Myocyte (in vitro differentiated cells): ENCODE results near the gene NAT8L. TPM values are rescaled to one million over a fixed set of nuclear protein-coding genes. Genes with fewer than 3 reads are reported as not detected.
"Not testable (repeated sequence)": the region's sequence is repeated elsewhere in the genome, so short reads cannot be mapped to it uniquely, and the experiment has no call there.

ENCODE experiments used
- DNase-seq: peaks from one replicate; pipeline ENCODE4 v3.0.0-alpha.2; 2012; ENCODE audit warnings: low read depth
- polyA plus RNA-seq: library from polyadenylated mRNA; unstranded; fragments of >200 nt; gene quantifications from one replicate; pipeline ENCODE4 v1.2.1, GENCODE V29; 2012; ENCODE audit warnings: missing spikeins
- total RNA-seq: library from RNA; depleted of rRNA; stranded (reverse); fragments of >200 nt; gene quantifications from 2 replicates; pipeline ENCODE4 v1.2.3, GENCODE V29; 2014

Gene NAT8L
- total RNA-seq = 8.2 and 8.9 TPM in 2 replicates
- 12.3 TPM for polyA plus RNA-seq

GRCh38 chr4:2059046-2059725 is at the start of gene NAT8L:
NAT8L (plus strand) TSS chr4:2059327; CDS start chr4:2059512, 185 bp downstream.
- peak; percentile 65 for DNase-seq

GRCh38 chr4:2009651-2010233 is 49.4 kb upstream of the NAT8L start:
- peak; percentile 74 for DNase-seq

GRCh38 chr4:2011583-2011982 is 47.5 kb upstream of the NAT8L start:
- DNase-seq = no peak

GRCh38 chr4:2015008-2015407 is 44.1 kb upstream of the NAT8L start:
- no peak for DNase-seq

- not testable (repeated sequence) for DNase-seq
These were observed 37.6 kb upstream of the NAT8L start for GRCh38 chr4:2021358-2022018.

GRCh38 chr4:2024683-2025082 is 34.4 kb upstream of the NAT8L start:
- DNase-seq = no peak

GRCh38 chr4:2025817-2026216 is 33.3 kb upstream of the NAT8L start:
- no peak for DNase-seq

- DNase-seq = not testable (repeated sequence)
These were observed 32.0 kb upstream of the NAT8L start for GRCh38 chr4:2027120-2027519.

- DNase-seq = not testable (repeated sequence)
These were observed 28.0 kb upstream of the NAT8L start for GRCh38 chr4:2031161-2031560.

- no peak for DNase-seq
These were observed 22.8 kb upstream of the NAT8L start for GRCh38 chr4:2036327-2036726.

- DNase-seq = no peak
These were observed 22.3 kb upstream of the NAT8L start for GRCh38 chr4:2036866-2037265.

- no peak for DNase-seq
These were observed 18.5 kb upstream of the NAT8L start for GRCh38 chr4:2040391-2041238.

GRCh38 chr4:2041239-2042130 is 17.6 kb upstream of the NAT8L start:
- peak; percentile 83 for DNase-seq

GRCh38 chr4:2042204-2042946 is 16.8 kb upstream of the NAT8L start:
- DNase-seq = peak; percentile 21

- DNase-seq = no peak
These were observed 16.2 kb upstream of the NAT8L start for GRCh38 chr4:2042947-2043395.

GRCh38 chr4:2043396-2044118 is 15.6 kb upstream of the NAT8L start:
- DNase-seq = no peak

- no peak for DNase-seq
These were observed 15.0 kb upstream of the NAT8L start for GRCh38 chr4:2044119-2044485.

- no peak for DNase-seq
These were observed 14.3 kb upstream of the NAT8L start for GRCh38 chr4:2044542-2045517.
